Type B pancreatic cell (in vitro differentiated cells): ENCODE results near the gene PNMA8A. TPM values are rescaled to one million over a fixed set of nuclear protein-coding genes. Genes with fewer than 3 reads are reported as not detected.
"Not testable (repeated sequence)": the region's sequence is repeated elsewhere in the genome, so short reads cannot be mapped to it uniquely, and the experiment has no call there.

ENCODE experiments used
- DNase-seq: peaks from one replicate; pipeline ENCODE4 v3.0.0; 2021; ENCODE audit warnings: mixed read lengths; ENCODE audit not compliant: unreplicated experiment; ENCODE audit errors: extremely low spot score
- H3K27ac Mint-ChIP-seq: 2 replicates; pipeline ENCODE4 v1.8.0; 2021; ENCODE audit warnings: mild to moderate bottlenecking, mixed read lengths
- H3K27me3 Mint-ChIP-seq: 2 replicates; pipeline ENCODE4 v1.8.0; 2021; ENCODE audit warnings: mixed read lengths
- H3K36me3 Mint-ChIP-seq: 2 replicates; pipeline ENCODE4 v1.8.0; 2021; ENCODE audit warnings: mixed read lengths
- H3K4me1 Mint-ChIP-seq: one replicate; pipeline ENCODE4 v1.8.0; 2021; ENCODE audit warnings: mixed read lengths; ENCODE audit not compliant: unreplicated experiment
- H3K4me3 Mint-ChIP-seq: 2 replicates; pipeline ENCODE4 v1.8.0; 2021; ENCODE audit warnings: mild to moderate bottlenecking, mixed read lengths
- H3K9me3 Mint-ChIP-seq: 2 replicates; pipeline ENCODE4 v1.8.0; 2021; ENCODE audit warnings: mixed read lengths
- CTCF ChIP-seq: fragments of 200-600 bp; sonication (generic); conservative IDR thresholded peaks from 2 replicates; pipeline ENCODE4 v1.5.0; 2021; ENCODE audit warnings: antibody characterized with exemption, mild to moderate bottlenecking
- total RNA-seq: library from RNA; stranded (reverse); gene quantifications from 2 replicates; pipeline ENCODE4 v1.2.1, GENCODE V29; 2021; ENCODE audit warnings: low replicate concordance

The PNMA8A gene
- total RNA-seq, 1 donor from 2014 or later = 21.9 TPM

GRCh38 chr19:46447824-46448223 is 23.5 kb downstream of the PNMA8A start:
- peaks cover 7% of the 10 kb centered on the region for H3K9me3 Mint-ChIP-seq
- no peaks in the 10 kb centered on the region for H3K36me3 Mint-ChIP-seq
- no peak overlapping the region for H3K4me3 Mint-ChIP-seq
- no peak for TF ChIP-seq CTCF
- H3K27me3 Mint-ChIP-seq = no peaks in the 10 kb centered on the region
- H3K4me1 Mint-ChIP-seq = peaks cover 4% of the 10 kb centered on the region
- no peak for DNase-seq
- no peak overlapping the region for H3K27ac Mint-ChIP-seq

- no peak overlapping the region for H3K27ac Mint-ChIP-seq
- no peak overlapping the region for H3K4me3 Mint-ChIP-seq
- peaks cover 7% of the 10 kb centered on the region for H3K9me3 Mint-ChIP-seq
- no peak for DNase-seq
- H3K36me3 Mint-ChIP-seq = no peaks in the 10 kb centered on the region
- no peak for TF ChIP-seq CTCF
- H3K4me1 Mint-ChIP-seq = peaks cover 4% of the 10 kb centered on the region
- no peaks in the 10 kb centered on the region for H3K27me3 Mint-ChIP-seq
These were observed 24.4 kb downstream of the PNMA8A start for GRCh38 chr19:46447006-46447405.

- Mint-ChIP-seq H3K4me3 (no peak overlapping the region), H3K27me3 (no peaks in the 10 kb centered on the region), H3K36me3 (no peaks in the 10 kb centered on the region), H3K27ac (no peak overlapping the region), H3K4me1 (peaks cover under 1% of the 10 kb centered on the region), H3K9me3 (peaks cover 7% of the 10 kb centered on the region)
- no peak for TF ChIP-seq CTCF
- no peak for DNase-seq
These were observed 25.3 kb downstream of the PNMA8A start for GRCh38 chr19:46446021-46446420.

GRCh38 chr19:46442808-46443450 is 28.4 kb downstream of the PNMA8A start:
- DNase-seq = no peak

GRCh38 chr19:46441866-46442265 is 29.5 kb downstream of the PNMA8A start:
- Mint-ChIP-seq H3K36me3 (no peaks in the 10 kb centered on the region), H3K27ac (no peak overlapping the region), H3K4me3 (no peak overlapping the region), H3K27me3 (no peaks in the 10 kb centered on the region), H3K4me1 (no peaks in the 10 kb centered on the region), H3K9me3 (no peaks in the 10 kb centered on the region)
- TF ChIP-seq CTCF = no peak
- DNase-seq = no peak

More at GRCh38 chr19:46442808-46443450, 28.4 kb downstream of the PNMA8A start:
- no peaks in the 10 kb centered on the region for H3K9me3 Mint-ChIP-seq
- H3K27me3 Mint-ChIP-seq = no peaks in the 10 kb centered on the region
- no peak overlapping the region for H3K27ac Mint-ChIP-seq
- H3K4me3 Mint-ChIP-seq = no peak overlapping the region
- no peaks in the 10 kb centered on the region for H3K36me3 Mint-ChIP-seq
- no peaks in the 10 kb centered on the region for H3K4me1 Mint-ChIP-seq
- no peak for TF ChIP-seq CTCF

GRCh38 chr19:46435689-46436088 is 35.7 kb downstream of the PNMA8A start:
- H3K9me3 Mint-ChIP-seq = not testable (repeated sequence)

More at GRCh38 chr19:46435689-46436088, 35.7 kb downstream of the PNMA8A start:
- not testable (repeated sequence) for H3K27ac Mint-ChIP-seq, DNase-seq, H3K4me3 Mint-ChIP-seq, H3K4me1 Mint-ChIP-seq, H3K27me3 Mint-ChIP-seq, H3K36me3 Mint-ChIP-seq
